PC-3 (cell line): ENCODE data around the gene RFC3. TPM values are rescaled to one million over a fixed set of nuclear protein-coding genes. Genes with fewer than 3 reads are reported as not detected.

ENCODE experiments used
- ATAC-seq: fragments of 200-7000 bp; cut with Tn5 transposase; 2 replicates; pipeline ENCODE4 v1.9.1; 2020; ENCODE audit warnings: mild to moderate bottlenecking, moderate library complexity
- BruUV-seq: library from RNA; stranded (reverse); fragments of 400-500 nt; replicated peaks from 2 replicates; lab custom pipeline; 2021; lab: Mats Ljungman, UMichigan
- CTCF ChIA-PET: fragments of 300-600 bp; sonication (Branson Sonifier 250); formaldehyde crosslinking; loops from one replicate; lab custom pipeline; 2022; ENCODE audit warnings: antibody characterized with exemption; lab: Charles Lee
- POLR2A ChIA-PET: fragments of 300-600 bp; sonication (Branson Sonifier 250); formaldehyde crosslinking; loops from one replicate; lab custom pipeline; 2022; ENCODE audit warnings: antibody characterized with exemption; ENCODE audit not compliant: unreplicated experiment; lab: Charles Lee
- DNase-seq: peaks from one replicate; pipeline ENCODE4 v3.0.0-alpha.2; 2015
- H2AFZ ChIP-seq: fragments of 300-600 bp; sonication (generic); 2 replicates; pipeline ENCODE4 v1.6.0; 2016; ENCODE audit warnings: antibody characterized with exemption, low read length
- H3F3A ChIP-seq: fragments of 300-600 bp; sonication (generic); one replicate; pipeline ENCODE4 v1.6.0; 2017; ENCODE audit warnings: antibody characterized with exemption, low read length, control low read depth, mild to moderate bottlenecking; ENCODE audit not compliant: unreplicated experiment
- H3K27ac ChIP-seq: fragments of 300-600 bp; sonication (generic); 2 replicates; pipeline ENCODE4 v1.5.1; 2016; ENCODE audit warnings: mild to moderate bottlenecking, low read length
- H3K27me3 ChIP-seq: fragments of 300-600 bp; sonication (generic); 2 replicates; pipeline ENCODE4 v1.6.1; 2016; ENCODE audit warnings: low read length, mixed read lengths
- H3K36me3 ChIP-seq: fragments of 300-600 bp; sonication (generic); 2 replicates; pipeline ENCODE4 v1.6.1; 2016; ENCODE audit warnings: low read depth, mixed run types, low read length, mixed read lengths
- H3K4me1 ChIP-seq: fragments of 300-600 bp; sonication (generic); 2 replicates; pipeline ENCODE4 v1.5.1; 2016; ENCODE audit warnings: low read length; ENCODE audit not compliant: insufficient read depth
- H3K4me2 ChIP-seq: fragments of 300-600 bp; sonication (generic); 2 replicates; pipeline ENCODE4 v1.6.0; 2016; ENCODE audit warnings: low read length
- H3K4me3 ChIP-seq: fragments of 300-600 bp; sonication (generic); 2 replicates; pipeline ENCODE4 v1.5.1; 2016; ENCODE audit warnings: mild to moderate bottlenecking, low read length, mixed read lengths
- H3K79me2 ChIP-seq: fragments of 300-600 bp; sonication (generic); 2 replicates; pipeline ENCODE4 v1.6.1; 2017; ENCODE audit warnings: low read length, mixed read lengths
- H3K9ac ChIP-seq: fragments of 300-600 bp; sonication (generic); 2 replicates; pipeline ENCODE4 v1.6.0; 2016; ENCODE audit warnings: mild to moderate bottlenecking, low read length
- H3K9me2 ChIP-seq: fragments of 300-600 bp; sonication (generic); replicated peaks from 2 replicates; pipeline ENCODE4 v1.6.1; 2016; ENCODE audit warnings: mixed run types, low read length, mixed read lengths
- H3K9me3 ChIP-seq: fragments of 300-600 bp; sonication (generic); 2 replicates; pipeline ENCODE4 v1.6.1; 2016; ENCODE audit warnings: low read length, mixed read lengths
- H4K20me1 ChIP-seq: fragments of 300-600 bp; sonication (generic); 2 replicates; pipeline ENCODE4 v1.6.1; 2016; ENCODE audit warnings: low read length, mixed read lengths
- CTCF ChIP-seq: fragments of 300-600 bp; sonication (generic); conservative IDR thresholded peaks from 2 replicates; pipeline ENCODE4 v1.5.1; 2017; ENCODE audit warnings: antibody characterized with exemption, low read depth, mild to moderate bottlenecking, low read length
- EZH2 ChIP-seq: fragments of 300-600 bp; sonication (generic); IDR thresholded peaks from one replicate; pipeline ENCODE4 v1.6.1; 2017; ENCODE audit warnings: antibody characterized with exemption, mild to moderate bottlenecking, low read length; ENCODE audit not compliant: unreplicated experiment
- EZH2phosphoT487 ChIP-seq: fragments of 300-600 bp; sonication (generic); IDR thresholded peaks from 2 replicates; pipeline ENCODE4 v1.6.1; 2018; ENCODE audit warnings: mild to moderate bottlenecking, antibody characterized with exemption, low read length, borderline replicate concordance
- intact Hi-C: fragments of 100-400 bp; cut with micrococcal nuclease; formaldehyde crosslinking; loops from 2 replicates; pipeline ENCODE4 v1.9.0; 2023
- total RNA-seq: library from RNA; depleted of rRNA; stranded (reverse); fragments of >200 nt; gene quantifications from 2 replicates; pipeline ENCODE4 v1.2.3, GENCODE V29; 2014

The RFC3 gene
- total RNA-seq, 1 experiment from 2014 or later: 32.2 TPM

DNA sequence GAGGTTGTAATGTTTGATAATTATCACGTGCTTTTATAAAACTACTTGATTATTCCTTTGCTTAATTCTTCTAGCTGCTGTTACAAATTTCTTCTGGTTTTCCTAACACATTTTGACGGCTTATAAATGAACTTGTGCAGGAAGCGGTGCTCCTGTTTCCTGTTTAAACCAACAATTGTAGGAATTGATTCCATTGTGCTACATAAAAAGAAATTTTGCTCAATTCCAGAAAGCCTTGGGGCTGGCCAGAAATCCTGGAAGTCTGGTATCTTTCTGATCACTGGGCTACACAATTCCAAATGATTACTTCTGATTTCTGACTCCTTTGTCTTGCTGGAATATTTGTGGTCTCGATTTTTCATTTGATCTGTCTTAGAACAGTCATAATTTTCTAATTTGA lies 14.9 kb downstream of the RFC3 start:
- no peak for TF ChIP-seq EZH2
- no peak for TF ChIP-seq CTCF
- no peak for TF ChIP-seq EZH2phosphoT487
- no TSS peak for BruUV-seq
- intact Hi-C loops: no loop called here
- CTCF ChIA-PET: no interaction called here
- Histone ChIP-seq H3K4me1 (no peaks in the 10 kb centered on the region), H3K4me3 (no peak overlapping the region), H2AFZ (no peak overlapping the region), H4K20me1 (no peaks in the 10 kb centered on the region), H3K9me3 (no peaks in the 10 kb centered on the region), H3K27me3 (no peaks in the 10 kb centered on the region), H3K79me2 (no peaks in the 10 kb centered on the region), H3K9ac (no peak overlapping the region), H3K36me3 (peaks cover 70% of the 10 kb centered on the region), H3K9me2 (no peaks in the 10 kb centered on the region), H3K4me2 (no peak overlapping the region), H3K27ac (no peak overlapping the region), H3F3A (no peaks in the 10 kb centered on the region)
- POLR2A ChIA-PET: no interaction called here
- no peak for DNase-seq
- no peak for ATAC-seq

- H3K36me3 ChIP-seq: peaks cover 48% of the 10 kb centered on the region
- no TSS peak for BruUV-seq
- H3K9me2 ChIP-seq: no peaks in the 10 kb centered on the region
- H3K79me2 ChIP-seq: no peaks in the 10 kb centered on the region
- POLR2A ChIA-PET: no interaction called here
- H3K27me3 ChIP-seq: no peaks in the 10 kb centered on the region
- intact Hi-C loops: no loop called here
- no peak overlapping the region for H3K27ac ChIP-seq
- no peak for DNase-seq
- no peaks in the 10 kb centered on the region for H4K20me1 ChIP-seq
- no peaks in the 10 kb centered on the region for H3K4me1 ChIP-seq
- no peak overlapping the region for H2AFZ ChIP-seq
- CTCF ChIA-PET: no interaction called here
- no peak overlapping the region for H3K9ac ChIP-seq
- H3K9me3 ChIP-seq: no peaks in the 10 kb centered on the region
- H3F3A ChIP-seq: no peaks in the 10 kb centered on the region
- ATAC-seq: no peak
- no peak overlapping the region for H3K4me3 ChIP-seq
- H3K4me2 ChIP-seq: no peak overlapping the region
- no peak for TF ChIP-seq EZH2
- TF ChIP-seq EZH2phosphoT487: no peak
- TF ChIP-seq CTCF: no peak
Measured at GRCh38 chr13:33838647-33839046, 20.7 kb downstream of the RFC3 start.

GRCh38 chr13:33840402-33840801 lies 22.5 kb downstream of the RFC3 start:
- POLR2A ChIA-PET: interaction anchor here (0.8 kb wide), 1 partner anchor 501 kb away, joined by 3 read pairs; no protein-coding TSS in a partner anchor
- Histone ChIP-seq H3K79me2 (no peaks in the 10 kb centered on the region), H3K4me3 (no peak overlapping the region), H3K9ac (no peak overlapping the region), H2AFZ (no peak overlapping the region), H3K27ac (no peak overlapping the region), H3K9me3 (no peaks in the 10 kb centered on the region), H3F3A (no peaks in the 10 kb centered on the region), H3K9me2 (no peaks in the 10 kb centered on the region), H3K4me2 (no peak overlapping the region), H3K4me1 (no peaks in the 10 kb centered on the region), H4K20me1 (no peaks in the 10 kb centered on the region), H3K36me3 (peaks cover 33% of the 10 kb centered on the region), H3K27me3 (no peaks in the 10 kb centered on the region)
- CTCF ChIA-PET: no interaction called here
- intact Hi-C loops: no loop called here
- TF ChIP-seq CTCF (no peak), EZH2 (no peak), EZH2phosphoT487 (no peak)
- ATAC-seq (no peak), DNase-seq (no peak)
- no TSS peak for BruUV-seq
